OCI-M2 (cell line): ENCODE data around the gene OPN1MW3.
"Not testable (repeated sequence)": the region's sequence is repeated elsewhere in the genome, so short reads cannot be mapped to it uniquely, and the experiment has no call there.

Experiments used
- DNase-seq: peaks from one replicate; lab custom pipeline; 2025; ENCODE audit not compliant: unreplicated experiment; lab: John Stamatoyannopoulos, UW

OPN1MW3 gene

DNA sequence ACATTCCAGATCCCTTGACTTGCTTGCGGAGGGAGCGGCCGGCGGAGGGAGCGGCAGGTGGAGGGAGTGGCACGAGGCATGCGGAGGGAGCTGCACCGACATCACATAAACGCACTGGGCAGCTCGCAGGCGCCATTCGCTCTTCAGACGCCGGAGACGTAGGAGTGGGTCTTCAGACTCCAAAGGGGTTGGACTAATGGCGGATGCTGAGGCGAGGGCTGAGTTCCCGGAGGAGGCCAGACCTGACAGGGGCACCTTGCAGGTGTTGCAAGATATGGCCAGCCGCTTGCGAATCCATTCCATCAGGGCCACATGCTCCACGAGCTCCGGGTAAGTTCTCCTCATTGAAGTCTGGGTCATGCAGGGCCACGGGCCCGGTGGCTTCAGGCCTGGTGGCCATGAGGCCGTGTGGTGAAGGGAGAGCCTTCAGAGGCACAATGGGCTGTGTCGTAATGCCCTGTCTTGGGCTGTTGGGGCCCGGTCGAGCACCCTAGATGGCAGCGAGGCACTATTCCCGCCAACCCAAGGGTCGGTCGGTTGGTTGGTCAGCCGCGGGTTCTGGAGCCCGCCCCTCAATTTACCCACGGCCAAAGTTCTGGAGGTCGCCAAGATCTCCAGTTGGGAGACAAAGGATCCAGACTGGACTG, 38.4 kb downstream of the OPN1MW3 start, which contains the start of gene TKTL1:
TKTL1 (plus strand) TSS at position 132 of the 647 bp plus-strand sequence; CDS start at position 197, 65 bp downstream.
- no peak for DNase-seq

GRCh38 chrX:154296731-154297130, 39.3 kb downstream of the OPN1MW3 start:
- no peak for DNase-seq

GRCh38 chrX:154298312-154298711, 40.9 kb downstream of the OPN1MW3 start:
- DNase-seq, result no peak

- no peak for DNase-seq
These were observed 43.4 kb downstream of the OPN1MW3 start for GRCh38 chrX:154300816-154301215.

- not testable (repeated sequence) for DNase-seq
These were observed 45.6 kb downstream of the OPN1MW3 start for GRCh38 chrX:154302998-154303397.

GRCh38 chrX:154303476-154303875, 46.1 kb downstream of the OPN1MW3 start:
- no peak for DNase-seq

GRCh38 chrX:154304846-154305245, 47.5 kb downstream of the OPN1MW3 start:
- no peak for DNase-seq

DNA sequence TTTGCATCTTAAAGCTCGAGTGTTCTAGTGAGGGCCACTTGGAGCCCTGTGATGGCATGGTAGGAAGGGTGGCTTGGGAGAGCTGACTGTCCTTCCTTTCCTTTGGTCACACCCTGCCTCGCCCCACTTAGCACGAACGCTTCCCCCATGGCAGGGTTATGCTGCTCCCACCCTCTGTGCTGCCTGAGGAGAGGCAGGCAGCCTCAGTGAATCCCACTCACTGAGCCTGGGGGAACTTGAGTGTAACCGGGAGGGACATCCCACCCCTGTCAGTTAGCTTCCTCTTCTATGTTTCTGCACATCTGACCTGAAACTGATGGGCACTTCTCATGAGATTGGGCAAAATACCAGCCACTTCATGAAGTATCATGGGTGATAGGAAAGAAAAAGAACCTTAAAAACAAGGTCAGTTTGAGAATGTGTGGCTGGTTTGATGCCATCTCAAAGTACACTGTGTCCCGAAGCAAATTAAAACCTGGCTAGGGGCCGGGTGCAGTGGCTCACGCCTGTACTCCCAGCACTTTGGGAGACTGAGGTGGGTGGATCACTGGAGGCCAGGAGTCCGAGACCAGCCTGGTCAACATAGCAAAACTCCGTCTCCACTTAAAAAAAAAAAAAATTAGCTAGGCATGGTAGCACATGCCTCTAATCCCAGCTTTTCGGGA, 48.3 kb downstream of the OPN1MW3 start:
- no peak for DNase-seq

GRCh38 chrX:154307202-154307601, 49.8 kb downstream of the OPN1MW3 start:
- DNase-seq, result no peak

DNA sequence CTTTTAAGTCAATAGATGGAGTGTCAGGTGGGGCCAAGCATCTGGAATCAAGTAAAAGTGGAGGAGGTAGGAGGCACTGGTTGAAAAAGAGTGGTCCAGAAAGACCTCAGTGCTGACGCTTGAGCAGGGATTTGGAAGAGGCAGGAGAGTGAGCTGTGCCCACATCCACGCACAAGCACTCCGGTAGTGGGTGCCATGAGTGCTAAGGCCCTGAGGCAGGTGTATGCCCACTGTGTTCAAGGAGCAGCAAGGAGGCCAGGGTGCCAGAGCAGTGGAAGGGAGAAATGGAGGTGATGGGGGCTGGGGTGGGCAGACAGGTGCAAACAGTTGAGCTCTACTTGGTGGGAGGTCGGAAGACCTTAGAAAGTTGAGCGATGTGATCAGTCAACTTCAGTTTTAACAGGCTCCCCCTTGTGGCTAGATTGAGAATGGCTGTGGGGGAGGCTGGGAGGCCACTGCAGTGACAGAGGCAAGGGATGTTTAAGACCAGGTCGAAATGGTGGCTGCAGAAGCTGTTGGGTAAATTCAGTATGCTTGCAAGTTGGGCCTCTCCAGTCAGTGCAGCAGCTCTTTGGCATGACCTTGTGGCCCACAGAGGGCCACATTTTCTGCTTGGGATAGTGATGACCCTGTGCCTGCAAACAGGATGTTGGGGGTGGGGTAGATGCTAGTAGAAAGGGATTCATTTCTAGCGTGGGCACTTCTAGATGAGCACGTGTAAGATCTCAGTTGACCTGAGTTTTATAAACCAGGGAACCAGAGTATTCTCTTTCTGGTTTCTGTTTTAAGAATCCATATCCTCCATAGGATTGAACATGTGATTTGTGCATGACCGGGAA, 50.9 kb downstream of the OPN1MW3 start:
- no peak for DNase-seq

DNA sequence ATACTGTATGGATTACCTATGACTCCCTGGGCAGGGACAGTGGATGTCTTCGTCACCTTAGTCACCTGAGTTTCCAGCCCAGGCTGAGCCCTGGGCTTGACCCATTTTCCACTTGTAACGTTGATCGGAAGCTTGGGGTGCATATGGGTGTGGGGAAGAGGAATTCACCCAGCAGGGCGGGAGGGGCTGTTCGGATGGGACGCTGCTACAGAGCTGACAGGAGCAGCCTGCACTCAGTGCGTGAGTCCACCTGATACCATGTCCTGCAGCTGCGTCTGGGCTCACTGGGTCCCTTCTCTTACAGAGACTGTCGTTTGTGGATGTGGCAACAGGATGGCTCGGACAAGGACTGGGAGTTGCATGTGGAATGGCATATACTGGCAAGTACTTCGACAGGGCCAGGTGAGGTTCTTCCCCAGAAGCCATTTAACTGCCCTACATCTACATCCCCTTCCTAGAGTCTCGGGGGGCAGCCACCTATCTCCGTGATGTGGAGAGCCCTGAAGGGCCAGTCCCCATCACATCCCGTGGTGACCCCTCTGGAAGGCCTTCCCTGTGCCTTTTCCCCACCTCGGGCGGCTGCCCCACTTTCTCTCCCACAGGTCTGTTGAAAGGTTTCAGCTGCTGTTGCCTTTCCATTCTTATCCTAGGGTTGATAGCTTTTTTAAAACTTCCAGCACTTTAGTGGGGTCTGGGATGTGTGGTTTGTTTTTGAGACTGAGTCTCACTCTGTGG, 51.8 kb downstream of the OPN1MW3 start:
- no peak for DNase-seq

DNA sequence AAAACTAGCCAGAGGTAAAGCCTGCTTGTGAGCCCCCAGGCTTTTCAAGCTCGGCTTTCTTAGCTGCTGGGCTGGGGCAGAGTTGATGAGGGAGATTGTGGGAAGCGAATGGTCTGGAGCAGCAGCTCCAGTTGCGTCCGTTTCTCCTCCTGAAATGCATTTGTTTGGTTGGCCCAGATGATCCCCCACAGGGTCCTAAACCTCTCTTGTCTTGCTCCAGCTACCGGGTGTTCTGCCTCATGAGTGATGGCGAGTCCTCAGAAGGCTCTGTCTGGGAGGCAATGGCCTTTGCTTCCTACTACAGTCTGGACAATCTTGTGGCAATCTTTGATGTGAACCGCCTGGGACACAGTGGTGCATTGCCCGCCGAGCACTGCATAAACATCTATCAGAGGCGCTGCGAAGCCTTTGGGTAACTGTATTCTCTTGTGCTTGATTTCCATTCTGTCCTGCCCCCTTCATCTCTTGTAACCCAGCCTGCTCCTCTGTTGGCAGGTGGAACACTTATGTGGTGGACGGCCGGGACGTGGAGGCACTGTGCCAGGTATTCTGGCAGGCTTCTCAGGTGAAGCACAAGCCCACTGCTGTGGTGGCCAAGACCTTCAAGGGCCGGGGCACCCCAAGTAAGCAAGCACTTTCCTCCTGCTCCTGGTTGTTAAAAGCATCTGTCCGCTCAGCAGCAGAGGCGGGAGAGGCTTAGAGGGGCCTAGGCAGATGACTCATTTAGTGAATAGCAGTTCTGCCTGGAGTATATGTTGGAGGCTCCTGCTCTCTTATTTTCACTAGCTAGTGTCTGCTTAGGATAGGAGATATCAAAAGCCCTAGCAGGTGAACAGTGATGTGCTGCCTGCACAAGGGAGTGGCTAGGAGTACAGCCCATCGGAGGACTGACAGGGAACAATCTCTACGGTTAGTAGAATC, 53.5 kb downstream of the OPN1MW3 start:
- no peak for DNase-seq

DNA sequence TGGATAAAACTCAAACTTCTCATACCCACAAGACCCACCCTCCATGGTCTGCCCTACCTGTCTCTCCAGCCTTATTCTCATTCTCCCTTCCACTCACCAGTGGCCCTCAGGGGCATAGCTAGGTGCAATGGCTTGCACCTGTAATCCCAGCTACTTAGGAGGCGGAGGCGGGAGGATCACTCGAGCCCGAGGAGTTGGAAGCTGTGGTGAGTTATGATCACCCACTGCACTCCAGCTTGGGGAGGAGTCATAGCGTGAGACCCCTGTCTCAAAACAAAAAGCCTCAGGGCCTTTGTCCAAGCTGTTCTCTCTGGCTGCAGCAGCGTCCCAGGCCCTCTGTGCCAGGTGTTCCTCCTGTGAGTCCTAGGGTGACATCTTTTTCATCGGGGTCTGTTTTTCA, 54.7 kb downstream of the OPN1MW3 start:
- no peak for DNase-seq

DNA sequence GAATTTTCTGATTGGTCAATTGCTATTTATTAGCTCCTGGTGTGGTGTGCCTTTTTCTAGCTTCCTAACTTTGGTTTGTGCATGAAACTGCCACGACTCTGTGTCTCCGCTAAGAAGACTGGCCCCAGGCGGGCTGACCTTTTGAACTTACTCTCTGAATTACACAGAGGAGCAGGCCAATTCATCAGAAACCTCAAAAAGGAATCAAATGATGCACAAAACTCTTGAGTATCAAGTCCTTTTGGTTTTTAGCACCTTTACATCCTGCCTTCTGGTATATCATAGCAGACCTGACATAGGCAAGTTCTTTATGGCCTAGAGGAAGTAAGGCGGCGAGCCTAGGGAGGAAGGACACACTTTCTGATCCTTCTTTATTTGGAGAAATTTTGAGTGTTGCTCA, 55.8 kb downstream of the OPN1MW3 start:
- DNase-seq, result no peak

- no peak for DNase-seq
These were observed 58.0 kb downstream of the OPN1MW3 start for GRCh38 chrX:154315416-154315815.

DNA sequence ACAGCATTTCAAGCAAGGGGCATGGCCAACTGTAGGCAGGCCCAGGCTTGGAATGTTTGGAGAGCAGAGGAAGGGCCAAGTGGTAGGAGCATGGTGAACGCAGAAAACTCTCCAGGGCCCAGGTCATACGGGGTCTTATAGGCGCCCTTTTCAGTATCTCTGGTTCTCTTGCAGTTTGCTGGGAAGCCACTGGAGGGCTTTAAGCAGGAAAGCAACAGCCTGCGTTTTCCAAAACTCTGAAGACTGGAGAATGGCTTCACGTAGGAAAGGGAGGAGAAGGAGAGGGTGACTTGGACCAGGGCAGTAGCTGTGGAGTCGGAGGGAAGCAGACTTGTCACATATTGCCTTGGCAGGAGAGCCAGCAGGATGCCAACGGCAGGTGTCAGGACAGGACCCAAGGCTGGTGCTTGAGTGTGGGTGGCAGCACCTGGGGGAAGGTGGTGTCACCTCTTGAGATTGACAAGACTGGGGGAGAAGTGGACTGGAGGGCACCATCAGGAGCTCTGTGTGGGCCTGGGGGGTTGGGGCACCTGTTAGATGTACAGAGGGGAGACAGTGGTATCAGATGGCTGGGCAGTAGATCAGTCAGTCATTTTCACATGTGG, 60.1 kb downstream of the OPN1MW3 start:
- no peak for DNase-seq

- DNase-seq, result no peak
These were observed 63.0 kb downstream of the OPN1MW3 start for GRCh38 chrX:154320406-154320805.
